22Rv1 (cell line): ENCODE measurements around the gene TOLLIP.

ENCODE experiments used
- H3K27ac ChIP-seq: fragments of 450-650 bp; 2 replicates; pipeline ENCODE4 v1.5.1; 2017
- CTCF ChIP-seq: fragments of 450-650 bp; IDR thresholded peaks from 2 replicates; pipeline ENCODE4 v1.5.1; 2017; ENCODE audit warnings: mild to moderate bottlenecking
- ZFX ChIP-seq: fragments of 450-650 bp; IDR thresholded peaks from 2 replicates; pipeline ENCODE4 v1.6.1; 2017; ENCODE audit warnings: antibody characterized with exemption, borderline replicate concordance

TOLLIP gene

GRCh38 chr11:1228921-1229451 is 80.4 kb downstream of the TOLLIP start:
- TF ChIP-seq ZFX, result no peak
- TF ChIP-seq CTCF, result no peak
- H3K27ac ChIP-seq, result no peak overlapping the region

- TF ChIP-seq ZFX (no peak), CTCF (no peak)
- no peak overlapping the region for H3K27ac ChIP-seq
Observed at GRCh38 chr11:1228101-1228821, 81.2 kb downstream of the TOLLIP start.

DNA sequence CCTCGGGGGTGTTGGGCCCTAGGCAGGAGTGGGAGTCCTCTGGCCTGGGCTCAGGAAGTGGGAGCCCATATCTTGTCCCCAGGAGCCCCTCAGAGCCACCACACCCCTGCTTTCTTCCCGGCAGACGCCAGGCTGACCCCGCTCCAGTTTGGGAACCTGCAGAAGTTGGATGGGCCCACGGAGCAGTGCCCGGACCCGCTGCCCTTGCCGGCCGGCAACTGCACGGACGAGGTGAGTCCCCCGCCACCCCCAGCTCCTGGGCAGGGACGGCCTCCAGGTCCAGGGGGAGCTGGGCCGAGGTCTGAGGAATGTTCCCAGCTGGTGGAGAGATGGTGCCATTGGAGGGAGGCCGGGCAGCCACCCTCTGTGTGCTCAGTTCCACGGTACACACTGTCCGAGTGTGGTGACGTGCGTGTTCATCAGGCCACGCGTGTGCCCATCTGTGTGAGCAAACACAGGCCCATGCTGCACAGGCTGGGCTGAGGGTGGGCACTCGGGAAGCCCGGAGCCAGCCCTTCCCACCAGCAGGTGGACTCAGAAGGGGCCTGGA is 81.8 kb downstream of the TOLLIP start:
- TF ChIP-seq CTCF, result no peak
- no peak for TF ChIP-seq ZFX
- no peak overlapping the region for H3K27ac ChIP-seq

- no peak for TF ChIP-seq ZFX
- TF ChIP-seq CTCF, result peak; percentile 51
- no peak overlapping the region for H3K27ac ChIP-seq
Observed at GRCh38 chr11:1226986-1227550, 82.4 kb downstream of the TOLLIP start.

- no peak overlapping the region for H3K27ac ChIP-seq
- TF ChIP-seq CTCF (no peak), ZFX (no peak)
Observed at GRCh38 chr11:1226226-1226985, 83.0 kb downstream of the TOLLIP start.

GRCh38 chr11:1225386-1226225 is 83.8 kb downstream of the TOLLIP start:
- H3K27ac ChIP-seq, result no peak overlapping the region
- TF ChIP-seq CTCF, result no peak
- TF ChIP-seq ZFX, result no peak
